GM13977 (cell line): Measurements from ENCODE around the gene ACTL7B.

Experiments
- DNase-seq: peaks from one replicate; pipeline ENCODE4 v3.0.0; 2012; ENCODE audit warnings: low spot score
- CTCF ChIP-seq: IDR thresholded peaks from 2 replicates; pipeline ENCODE4 v1.5.1; 2012; ENCODE audit warnings: mild to moderate bottlenecking, control low read depth; ENCODE audit not compliant: insufficient read depth; ENCODE audit errors: extremely low read depth, missing control alignments
- in situ Hi-C: fragments of 300-500 bp; cut with MboI; formaldehyde crosslinking; loops from one replicate; pipeline ENCODE4 v1.12.0; 2022; ENCODE audit warnings: low sequenced_read_pairs, low pct_unique_long_range_greater_than_20kb, mixed read lengths, inconsistent platforms; ENCODE audit not compliant: unreplicated experiment

The ACTL7B gene

DNA sequence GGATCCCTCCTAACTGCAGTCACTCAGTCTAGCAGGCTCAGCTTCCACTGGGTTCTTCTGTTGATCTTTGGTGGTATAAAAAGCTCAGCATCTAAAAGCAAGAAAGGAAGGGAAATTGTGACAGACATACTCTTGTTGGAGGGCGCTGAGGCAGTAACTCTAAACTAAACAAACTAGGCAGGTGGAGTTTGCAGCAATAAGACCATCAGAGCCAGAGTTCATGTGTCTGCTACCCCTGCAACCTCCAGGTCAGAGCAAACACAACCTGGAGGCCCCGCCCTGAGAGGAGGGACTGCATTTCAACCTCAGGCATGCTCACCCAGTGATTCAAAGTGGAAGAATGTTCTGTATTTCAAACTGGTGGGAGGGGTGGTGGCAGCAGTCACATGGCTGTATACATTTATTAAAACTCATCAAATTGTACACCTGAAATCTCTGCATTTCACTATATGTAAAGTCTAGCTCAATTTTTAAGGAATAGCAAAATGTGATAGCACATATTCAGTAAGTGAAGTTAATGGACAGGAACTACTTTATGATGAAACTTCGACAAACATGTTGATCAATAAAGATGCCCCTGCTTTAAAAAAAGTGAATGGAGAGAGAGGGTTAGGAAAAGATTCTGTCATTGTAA, 13.4 kb upstream of the ACTL7B start:
- in situ Hi-C loops, result no loop called here
- DNase-seq, result no peak
- no peak for TF ChIP-seq CTCF

GRCh38 chr9:108867829-108868228, 12.0 kb upstream of the ACTL7B start:
- in situ Hi-C loops, result no loop called here
- TF ChIP-seq CTCF, result no peak
- no peak for DNase-seq

GRCh38 chr9:108867116-108867515, 11.3 kb upstream of the ACTL7B start:
- no peak for DNase-seq
- no peak for TF ChIP-seq CTCF
- in situ Hi-C loops, result no loop called here

DNA sequence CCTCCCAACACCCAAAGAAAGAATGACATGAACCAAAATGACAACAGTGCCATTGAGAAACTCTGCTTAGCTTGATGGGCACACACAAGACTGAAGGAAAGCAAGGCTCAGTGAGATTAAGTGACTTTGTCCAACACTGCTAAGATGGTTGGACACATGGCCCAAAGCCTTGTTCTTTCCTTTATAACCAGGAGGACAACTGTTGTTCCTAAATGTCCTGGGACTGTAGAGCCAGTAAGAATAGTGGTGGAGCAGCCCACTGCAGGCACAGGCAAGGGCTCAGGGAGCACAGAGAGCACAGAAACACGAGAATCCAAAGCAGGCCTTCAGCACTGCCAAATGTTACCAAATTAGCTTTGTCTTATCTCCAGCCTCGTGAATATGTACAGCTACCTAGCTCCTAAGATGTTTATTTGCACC, 10.2 kb upstream of the ACTL7B start:
- no peak for DNase-seq
- no peak for TF ChIP-seq CTCF
- in situ Hi-C loops, result no loop called here

- in situ Hi-C loops, result no loop called here
- no peak for TF ChIP-seq CTCF
- DNase-seq, result no peak
Observed at GRCh38 chr9:108865037-108865436, 9.3 kb upstream of the ACTL7B start.

- no peak for DNase-seq
- TF ChIP-seq CTCF, result no peak
- in situ Hi-C loops, result no loop called here
Observed at GRCh38 chr9:108864446-108864845, 8.7 kb upstream of the ACTL7B start.
